Loucy (cell line): ENCODE measurements around the gene IQSEC2.

ENCODE experiments used
- EZH2phosphoT487 ChIP-seq: fragments of 200-600 bp; IDR thresholded peaks from 2 replicates; pipeline ENCODE4 v1.6.1; 2018; ENCODE audit warnings: antibody characterized with exemption, mild to moderate bottlenecking, moderate library complexity, borderline replicate concordance
- TF ChIP-seq, protein P1 (sequence below): fragments of 200-600 bp; sonication (generic); conservative IDR thresholded peaks from 2 replicates; pipeline ENCODE4 v1.5.1; 2014; ENCODE audit warnings: mild to moderate bottlenecking, antibody characterized with exemption, low read length

DNA sequence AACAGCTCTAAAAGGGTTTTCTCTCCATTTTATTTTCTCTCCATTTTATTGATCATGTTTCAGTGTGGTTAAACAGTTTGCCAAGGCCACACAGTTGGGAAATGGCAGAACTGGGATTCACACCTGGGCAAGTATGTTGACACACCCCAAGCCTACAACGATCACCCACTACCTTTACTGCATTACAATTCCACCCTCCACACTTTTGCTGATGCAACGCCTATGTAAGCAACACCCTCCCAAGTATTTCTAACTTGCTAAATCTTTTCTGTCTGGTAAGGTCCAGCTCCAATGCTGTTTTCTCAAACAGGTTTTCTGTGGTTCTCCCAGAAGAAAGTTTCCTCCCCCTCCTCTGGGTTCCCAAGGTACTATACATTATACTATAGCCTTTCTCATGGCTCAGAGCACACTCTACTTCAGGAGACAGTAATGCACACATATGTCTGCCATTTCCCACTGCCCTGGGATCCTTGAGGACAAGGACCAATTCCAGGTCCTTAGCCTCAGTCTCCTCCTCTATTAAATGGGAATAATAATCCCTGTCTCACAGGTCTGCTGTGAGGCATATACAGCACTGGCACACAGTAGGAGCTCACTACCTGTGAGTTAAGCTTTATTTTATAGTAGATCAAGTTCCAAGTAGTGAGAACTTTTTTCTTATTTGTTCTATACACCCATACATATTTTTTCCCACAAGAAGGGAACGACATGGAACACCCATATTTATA, 27.9 kb downstream of the IQSEC2 start:
- TF ChIP-seq, protein P1, sequence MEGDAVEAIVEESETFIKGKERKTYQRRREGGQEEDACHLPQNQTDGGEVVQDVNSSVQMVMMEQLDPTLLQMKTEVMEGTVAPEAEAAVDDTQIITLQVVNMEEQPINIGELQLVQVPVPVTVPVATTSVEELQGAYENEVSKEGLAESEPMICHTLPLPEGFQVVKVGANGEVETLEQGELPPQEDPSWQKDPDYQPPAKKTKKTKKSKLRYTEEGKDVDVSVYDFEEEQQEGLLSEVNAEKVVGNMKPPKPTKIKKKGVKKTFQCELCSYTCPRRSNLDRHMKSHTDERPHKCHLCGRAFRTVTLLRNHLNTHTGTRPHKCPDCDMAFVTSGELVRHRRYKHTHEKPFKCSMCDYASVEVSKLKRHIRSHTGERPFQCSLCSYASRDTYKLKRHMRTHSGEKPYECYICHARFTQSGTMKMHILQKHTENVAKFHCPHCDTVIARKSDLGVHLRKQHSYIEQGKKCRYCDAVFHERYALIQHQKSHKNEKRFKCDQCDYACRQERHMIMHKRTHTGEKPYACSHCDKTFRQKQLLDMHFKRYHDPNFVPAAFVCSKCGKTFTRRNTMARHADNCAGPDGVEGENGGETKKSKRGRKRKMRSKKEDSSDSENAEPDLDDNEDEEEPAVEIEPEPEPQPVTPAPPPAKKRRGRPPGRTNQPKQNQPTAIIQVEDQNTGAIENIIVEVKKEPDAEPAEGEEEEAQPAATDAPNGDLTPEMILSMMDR = no peak
- TF ChIP-seq EZH2phosphoT487 = no peak
